HCT116 (cell line): ENCODE measurements around the gene PER2. TPM values are rescaled to one million over a fixed set of nuclear protein-coding genes. Genes with fewer than 3 reads are reported as not detected.

Experiments used
- ATAC-seq: fragments of 200-7000 bp; cut with Tn5 transposase; 2 replicates; pipeline ENCODE4 v1.9.1; 2020; ENCODE audit warnings: mild to moderate bottlenecking, moderate library complexity
- BruUV-seq: library from RNA; stranded (reverse); fragments of 400-500 nt; replicated peaks from 2 replicates; lab custom pipeline; 2021; lab: Mats Ljungman, UMichigan
- CTCF ChIA-PET: fragments of 300-600 bp; sonication (Branson Sonifier 250); formaldehyde crosslinking; loops from one replicate; lab custom pipeline; 2021; ENCODE audit warnings: antibody characterized with exemption; lab: Charles Lee
- POLR2A ChIA-PET: fragments of 300-600, 350-600 bp; sonication (Branson Sonifier 250); formaldehyde crosslinking; loops from one replicate; lab custom pipeline; 2021; ENCODE audit warnings: antibody characterized with exemption; lab: Charles Lee
- RAD21 ChIA-PET, 2 experiments: fragments of 300-600 bp; sonication (Branson Sonifier 250); formaldehyde crosslinking; loops; one replicate each; lab custom pipeline; 2023; ENCODE audit warnings: low total read pairs in 2 of 2; ENCODE audit not compliant: uncharacterized antibody in 2 of 2, unreplicated experiment in 2 of 2, low non-redundant PET in 1 of 2; lab: Charles Lee
- DNase-seq: peaks from one replicate; pipeline ENCODE4 v3.0.0-alpha.2; 2010; ENCODE audit warnings: low read depth, low spot score
- H2AFZ ChIP-seq: fragments of 200-600 bp; shearing (Covaris generic), sonication (generic); 2 replicates; pipeline ENCODE4 v1.6.1; 2017; ENCODE audit warnings: low read depth, mixed run types, mixed read lengths, antibody characterized with exemption, low read length; ENCODE audit not compliant: poor library complexity, severe bottlenecking
- H3K27ac ChIP-seq: 2 replicates; pipeline ENCODE4 v1.5.1; 2012; ENCODE audit warnings: low read depth, low read length
- H3K27me3 ChIP-seq: fragments of 200-600 bp; sonication (generic); 2 replicates; pipeline ENCODE4 v1.6.1; 2016; ENCODE audit warnings: mixed run types, low read length, mixed read lengths; ENCODE audit not compliant: insufficient read depth
- H3K36me3 ChIP-seq, 2 experiments: fragments of 200-500 bp in 1 of 2; fragments of 200-600 bp in 1 of 2; sonication (Bioruptor generic) in 1 of 2; sonication (generic) in 1 of 2; 2 replicates each; pipeline versions ENCODE4 v1.5.1 to v1.6.1; 2014 to 2016; ENCODE audit warnings: low read length in 2 of 2, inconsistent platforms in 1 of 2, mixed read lengths in 1 of 2, mixed run types in 1 of 2; ENCODE audit not compliant: insufficient read depth in 2 of 2, control insufficient read depth in 1 of 2
- H3K4me1 ChIP-seq, 2 experiments: fragments of 200-600 bp in 1 of 2; sonication (generic) in 1 of 2; 2 replicates each; pipeline versions ENCODE4 v1.5.1 to v1.6.1; 2012 to 2017; ENCODE audit warnings: low read length in 2 of 2, inconsistent platforms in 1 of 2, mild to moderate bottlenecking in 1 of 2, mixed read lengths in 1 of 2, mixed run types in 1 of 2, moderate library complexity in 1 of 2; ENCODE audit not compliant: insufficient read depth in 2 of 2, control insufficient read depth in 1 of 2
- H3K4me2 ChIP-seq: fragments of 200-600 bp; sonication (generic); 2 replicates; pipeline ENCODE4 v1.6.1; 2017; ENCODE audit warnings: mixed run types, low read length, mixed read lengths
- H3K4me3 ChIP-seq, 2 experiments: fragments of 200-600 bp in 1 of 2; sonication (generic) in 1 of 2; replicated peaks in 1 of 2; 2 replicates each; pipeline ENCODE4 v1.5.1; 2011 to 2016; ENCODE audit warnings: low read length in 2 of 2, control low read depth in 1 of 2, low read depth in 1 of 2, mild to moderate bottlenecking in 1 of 2, mixed read lengths in 1 of 2, mixed run types in 1 of 2
- H3K79me2 ChIP-seq: fragments of 200-600 bp; sonication (generic); 2 replicates; pipeline ENCODE4 v1.6.1; 2017; ENCODE audit warnings: mild to moderate bottlenecking, mixed run types, low read length, moderate library complexity, mixed read lengths; ENCODE audit not compliant: insufficient read depth
- H3K9ac ChIP-seq: fragments of 200-600 bp; sonication (generic); 2 replicates; pipeline ENCODE4 v1.6.1; 2016; ENCODE audit warnings: low read length, mixed read lengths
- H3K9me2 ChIP-seq: fragments of 200-600 bp; sonication (generic), shearing (Covaris generic); 2 replicates; pipeline ENCODE4 v1.6.1; 2017; ENCODE audit warnings: mixed run types, mild to moderate bottlenecking, moderate library complexity; ENCODE audit not compliant: insufficient read depth
- H3K9me3 ChIP-seq, 2 experiments: fragments of 200-500 bp in 1 of 2; fragments of 200-600 bp in 1 of 2; sonication (Bioruptor generic) in 1 of 2; sonication (generic) in 1 of 2; 2 replicates each; pipeline ENCODE4 v1.6.1; 2014 to 2017; ENCODE audit warnings: low read length in 2 of 2, mixed read lengths in 2 of 2, inconsistent platforms in 1 of 2, low read depth in 1 of 2, mild to moderate bottlenecking in 1 of 2, mixed run types in 1 of 2, moderate library complexity in 1 of 2; ENCODE audit not compliant: control insufficient read depth in 1 of 2, insufficient read depth in 1 of 2
- H4K20me1 ChIP-seq: fragments of 200-600 bp; sonication (generic), shearing (Covaris generic); 2 replicates; pipeline ENCODE4 v1.6.1; 2017; ENCODE audit warnings: mixed run types, mild to moderate bottlenecking, moderate library complexity; ENCODE audit not compliant: insufficient read depth
- CBX3 ChIP-seq: IDR thresholded peaks from 2 replicates; pipeline ENCODE4 v1.6.1; 2012; ENCODE audit warnings: low read depth
- EZH2 ChIP-seq: fragments of 200-600 bp; sonication (generic); IDR thresholded peaks from 2 replicates; pipeline ENCODE4 v1.6.1; 2017; ENCODE audit warnings: antibody characterized with exemption, mixed run types
- EZH2phosphoT487 ChIP-seq: fragments of 200-600 bp; IDR thresholded peaks from 2 replicates; pipeline ENCODE4 v1.6.1; 2018; ENCODE audit warnings: antibody characterized with exemption, borderline replicate concordance
- FOSL1 ChIP-seq: IDR thresholded peaks from 2 replicates; pipeline ENCODE4 v1.6.1; 2012; ENCODE audit warnings: low read depth
- JUND ChIP-seq: IDR thresholded peaks from 2 replicates; pipeline ENCODE4 v1.6.1; 2012
- MAX ChIP-seq: IDR thresholded peaks from 2 replicates; pipeline ENCODE4 v1.6.1; 2012
- RAD21 ChIP-seq: IDR thresholded peaks from 2 replicates; pipeline ENCODE4 v1.6.1; 2012; ENCODE audit warnings: low read depth, mild to moderate bottlenecking
- SRF ChIP-seq: IDR thresholded peaks from 2 replicates; pipeline ENCODE4 v1.6.1; 2012; ENCODE audit warnings: low read depth
- TCF7L2 ChIP-seq: IDR thresholded peaks from 2 replicates; pipeline ENCODE4 v1.7.0; 2011; ENCODE audit warnings: borderline replicate concordance, inconsistent platforms; ENCODE audit not compliant: insufficient read depth, insufficient read length; ENCODE audit errors: extremely low read depth
- YY1 ChIP-seq: IDR thresholded peaks from 2 replicates; pipeline ENCODE4 v1.6.1; 2011; ENCODE audit warnings: low read length, low read depth, moderate library complexity, mild to moderate bottlenecking; ENCODE audit not compliant: insufficient replicate concordance; ENCODE audit errors: extremely low read depth
- ZFX ChIP-seq: fragments of 450-650 bp; IDR thresholded peaks from 2 replicates; pipeline ENCODE4 v1.6.1; 2017
- ZNF274 ChIP-seq: fragments of 200-500 bp; sonication (Bioruptor generic); IDR thresholded peaks from 2 replicates; pipeline ENCODE4 v1.6.1; 2014; ENCODE audit warnings: mild to moderate bottlenecking, low read depth, low read length, inconsistent platforms
- intact Hi-C: fragments of 100-400 bp; cut with micrococcal nuclease; formaldehyde crosslinking; loops from 2 replicates; pipeline ENCODE4 v1.10.0; 2022
- total RNA-seq: library from RNA; stranded (reverse); gene quantifications from one replicate; pipeline ENCODE4 v1.2.1, GENCODE V29; 2021; ENCODE audit not compliant: unreplicated experiment
- TF ChIP-seq, protein P1 (sequence below): IDR thresholded peaks from 2 replicates; pipeline ENCODE4 v1.6.1; 2012
- TF ChIP-seq, protein P2 (sequence below): IDR thresholded peaks from 2 replicates; pipeline ENCODE4 v1.6.1; 2011; ENCODE audit warnings: mild to moderate bottlenecking, low read length, moderate library complexity; ENCODE audit not compliant: insufficient replicate concordance; ENCODE audit errors: extremely low read depth

The PER2 gene
- total RNA-seq, 1 experiment from 2014 or later = 18.7 TPM

- no peaks in the 10 kb centered on the region; the same call in 1 of the 2 replicates for H4K20me1 ChIP-seq
- no peaks in the 10 kb centered on the region for H3K9me2 ChIP-seq
- ATAC-seq (no peak), DNase-seq (no peak)
- no peaks in the 10 kb centered on the region for H3K79me2 ChIP-seq
- H3K9me3 ChIP-seq = no peaks in the 10 kb centered on the region
- no TSS peak for BruUV-seq
- peaks cover 0 to 16% of the 10 kb centered on the region in 2 experiments; a peak in 3 of 4 replicates for H3K36me3 ChIP-seq
- no peaks in the 10 kb centered on the region for H3K27me3 ChIP-seq
- ChIA-PET RAD21 (no interaction called here), POLR2A (no interaction called here), CTCF (interaction anchor here (0.8 kb wide), 1 partner anchor 10 kb away, joined by 3 read pairs; no protein-coding TSS in a partner anchor)
- H3K4me2 ChIP-seq = no peak overlapping the region
- H3K27ac ChIP-seq = no peak overlapping the region
- H3K4me1 ChIP-seq = no peaks in the 10 kb centered on the region
- H3K9ac ChIP-seq = no peak overlapping the region
- H2AFZ ChIP-seq = no peak overlapping the region
- TF ChIP-seq ZFX (no peak), CBX3 (no peak), MAX (no peak)
- intact Hi-C loops = loop anchor here (10.0 kb wide), 1 partner anchor 82 kb away; no protein-coding TSS in a partner anchor
- no peak overlapping the region for H3K4me3 ChIP-seq
These were observed 35.4 kb downstream of the PER2 start for GRCh38 chr2:238252766-238253630.

- ChIA-PET POLR2A (no interaction called here), RAD21 (no interaction called here), CTCF (no interaction called here)
- H3K9me3 ChIP-seq = no peaks in the 10 kb centered on the region
- intact Hi-C loops = loop anchor here (10.0 kb wide), 1 partner anchor 83 kb away; no protein-coding TSS in a partner anchor
- no peak overlapping the region for H3K4me2 ChIP-seq
- H3K9me2 ChIP-seq = no peaks in the 10 kb centered on the region
- H3K27ac ChIP-seq = no peak overlapping the region
- H2AFZ ChIP-seq = no peak overlapping the region
- peaks cover 0 to 16% of the 10 kb centered on the region in 2 experiments; a peak in 3 of 4 replicates for H3K36me3 ChIP-seq
- no peak overlapping the region for H3K9ac ChIP-seq
- no peaks in the 10 kb centered on the region for H3K4me1 ChIP-seq
- H4K20me1 ChIP-seq = no peaks in the 10 kb centered on the region; the same call in 1 of the 2 replicates
- no TSS peak for BruUV-seq
- no peaks in the 10 kb centered on the region for H3K27me3 ChIP-seq
- DNase-seq (no peak), ATAC-seq (no peak)
- H3K4me3 ChIP-seq = no peak overlapping the region
- no peaks in the 10 kb centered on the region for H3K79me2 ChIP-seq
- TF ChIP-seq CBX3 = no peak
- no peak for TF ChIP-seq MAX
- TF ChIP-seq YY1 = no peak
- TF ChIP-seq ZFX = no peak
- TF ChIP-seq, protein P1, sequence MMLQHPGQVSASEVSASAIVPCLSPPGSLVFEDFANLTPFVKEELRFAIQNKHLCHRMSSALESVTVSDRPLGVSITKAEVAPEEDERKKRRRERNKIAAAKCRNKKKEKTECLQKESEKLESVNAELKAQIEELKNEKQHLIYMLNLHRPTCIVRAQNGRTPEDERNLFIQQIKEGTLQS = no peak
- no peak for TF ChIP-seq RAD21
- no peak for TF ChIP-seq EZH2phosphoT487
- TF ChIP-seq TCF7L2 = no peak
- no peak for TF ChIP-seq ZNF274
- TF ChIP-seq, protein P2, sequence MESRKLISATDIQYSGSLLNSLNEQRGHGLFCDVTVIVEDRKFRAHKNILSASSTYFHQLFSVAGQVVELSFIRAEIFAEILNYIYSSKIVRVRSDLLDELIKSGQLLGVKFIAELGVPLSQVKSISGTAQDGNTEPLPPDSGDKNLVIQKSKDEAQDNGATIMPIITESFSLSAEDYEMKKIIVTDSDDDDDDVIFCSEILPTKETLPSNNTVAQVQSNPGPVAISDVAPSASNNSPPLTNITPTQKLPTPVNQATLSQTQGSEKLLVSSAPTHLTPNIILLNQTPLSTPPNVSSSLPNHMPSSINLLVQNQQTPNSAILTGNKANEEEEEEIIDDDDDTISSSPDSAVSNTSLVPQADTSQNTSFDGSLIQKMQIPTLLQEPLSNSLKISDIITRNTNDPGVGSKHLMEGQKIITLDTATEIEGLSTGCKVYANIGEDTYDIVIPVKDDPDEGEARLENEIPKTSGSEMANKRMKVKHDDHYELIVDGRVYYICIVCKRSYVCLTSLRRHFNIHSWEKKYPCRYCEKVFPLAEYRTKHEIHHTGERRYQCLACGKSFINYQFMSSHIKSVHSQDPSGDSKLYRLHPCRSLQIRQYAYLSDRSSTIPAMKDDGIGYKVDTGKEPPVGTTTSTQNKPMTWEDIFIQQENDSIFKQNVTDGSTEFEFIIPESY = no peak
- no peak for TF ChIP-seq FOSL1
- TF ChIP-seq JUND = no peak
- TF ChIP-seq SRF = no peak
- no peak for TF ChIP-seq EZH2
These were observed 36.4 kb downstream of the PER2 start for GRCh38 chr2:238251986-238252385.
